ENCODE results near the gene EIF4G1.

The EIF4G1 gene

DNA sequence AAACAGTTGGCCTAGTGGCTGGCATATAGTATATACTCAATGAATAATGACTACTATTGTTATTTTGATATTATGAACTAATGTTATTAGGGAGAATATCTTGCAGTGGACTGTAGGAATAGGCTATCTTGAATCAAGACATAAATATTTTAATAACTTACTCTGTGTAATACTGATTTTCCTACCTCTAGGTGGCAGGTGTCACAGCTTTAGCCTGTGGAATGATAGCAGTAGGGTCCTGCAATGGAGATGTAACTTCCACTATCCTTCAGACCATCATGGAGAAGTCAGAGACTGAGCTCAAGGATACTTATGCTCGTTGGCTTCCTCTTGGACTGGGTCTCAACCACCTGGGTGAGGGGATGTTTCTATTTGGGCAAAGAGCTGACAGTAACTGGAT, 8.8 kb upstream of the EIF4G1 start:
- DNase-seq (ENCODE audit: low spot score): peak; percentile 57

DNA sequence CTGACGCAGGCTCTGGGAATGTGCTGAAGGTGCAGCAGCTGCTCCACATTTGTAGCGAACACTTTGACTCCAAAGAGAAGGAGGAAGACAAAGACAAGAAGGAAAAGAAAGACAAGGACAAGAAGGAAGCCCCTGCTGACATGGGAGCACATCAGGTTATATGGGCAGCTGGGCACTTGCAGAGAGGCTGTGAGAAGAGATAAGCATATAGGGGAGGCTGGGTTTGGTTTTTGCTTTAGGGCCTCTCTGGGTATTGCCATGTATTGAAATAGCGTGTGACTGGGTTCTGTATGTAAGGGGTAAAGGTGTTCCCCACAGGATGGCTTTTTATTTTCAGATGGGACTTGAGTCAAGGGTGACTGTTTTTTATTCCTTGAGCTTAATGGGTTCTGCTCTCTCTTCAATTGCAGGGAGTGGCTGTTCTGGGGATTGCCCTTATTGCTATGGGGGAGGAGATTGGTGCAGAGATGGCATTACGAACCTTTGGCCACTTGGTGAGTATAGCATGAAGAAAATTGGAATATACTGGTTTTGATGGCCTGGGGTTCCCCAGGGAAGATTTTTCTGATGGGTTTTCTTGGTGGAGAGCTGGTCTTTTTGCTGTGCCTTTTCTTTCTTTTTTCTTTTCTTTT, 7.9 kb upstream of the EIF4G1 start:
- DNase-seq (ENCODE audit: low spot score): no peak

DNA sequence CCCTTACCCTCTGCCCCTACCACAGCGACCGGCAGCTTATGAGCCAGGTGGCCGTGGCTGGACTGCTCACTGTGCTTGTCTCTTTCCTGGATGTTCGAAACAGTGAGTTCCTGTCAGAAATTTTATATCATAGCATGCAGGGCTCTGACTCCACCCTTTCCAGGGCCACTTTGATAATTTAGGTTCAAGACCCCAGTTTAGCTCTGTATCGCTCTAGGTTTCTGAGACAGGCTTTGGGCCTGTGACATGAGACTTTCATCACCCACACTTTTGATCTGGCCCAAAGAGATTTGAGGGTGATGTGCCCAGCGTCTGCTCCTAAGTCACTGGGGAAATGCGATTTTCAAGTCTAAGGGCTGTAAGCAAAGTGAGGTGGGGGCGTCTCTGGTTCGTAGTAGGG, 6.5 kb upstream of the EIF4G1 start:
- no peak for DNase-seq (ENCODE audit: low spot score)

DNA sequence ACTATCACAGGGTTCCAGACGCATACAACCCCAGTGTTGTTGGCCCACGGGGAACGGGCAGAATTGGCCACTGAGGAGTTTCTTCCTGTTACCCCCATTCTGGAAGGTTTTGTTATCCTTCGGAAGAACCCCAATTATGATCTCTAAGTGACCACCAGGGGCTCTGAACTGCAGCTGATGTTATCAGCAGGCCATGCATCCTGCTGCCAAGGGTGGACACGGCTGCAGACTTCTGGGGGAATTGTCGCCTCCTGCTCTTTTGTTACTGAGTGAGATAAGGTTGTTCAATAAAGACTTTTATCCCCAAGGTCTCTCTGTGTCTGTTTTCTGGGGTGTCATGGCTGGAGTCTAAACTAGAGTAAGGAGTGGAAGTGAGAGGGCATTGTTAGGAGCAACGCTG, 5.7 kb upstream of the EIF4G1 start:
- DNase-seq (ENCODE audit: low spot score): no peak

DNA sequence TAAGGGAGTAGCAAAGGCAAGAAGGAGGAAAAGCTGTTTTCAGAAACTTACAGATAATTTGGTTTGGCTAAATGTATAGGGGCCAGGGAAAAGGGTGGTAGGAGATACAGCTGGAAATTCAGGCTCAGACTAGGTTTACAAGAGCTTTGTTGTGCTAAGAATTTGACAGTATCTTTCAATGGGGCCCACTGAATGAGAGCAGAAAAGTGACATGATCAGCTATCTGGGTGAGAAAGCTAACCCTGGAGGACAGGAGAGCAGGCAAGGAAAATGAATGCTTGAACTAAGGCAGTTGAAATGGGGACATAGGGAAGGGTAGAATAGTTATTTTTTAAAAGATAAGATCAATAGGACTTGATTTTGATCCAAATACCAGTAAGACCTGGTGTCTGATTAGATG, 2.8 kb upstream of the EIF4G1 start:
- DNase-seq (ENCODE audit: low spot score): no peak

DNA sequence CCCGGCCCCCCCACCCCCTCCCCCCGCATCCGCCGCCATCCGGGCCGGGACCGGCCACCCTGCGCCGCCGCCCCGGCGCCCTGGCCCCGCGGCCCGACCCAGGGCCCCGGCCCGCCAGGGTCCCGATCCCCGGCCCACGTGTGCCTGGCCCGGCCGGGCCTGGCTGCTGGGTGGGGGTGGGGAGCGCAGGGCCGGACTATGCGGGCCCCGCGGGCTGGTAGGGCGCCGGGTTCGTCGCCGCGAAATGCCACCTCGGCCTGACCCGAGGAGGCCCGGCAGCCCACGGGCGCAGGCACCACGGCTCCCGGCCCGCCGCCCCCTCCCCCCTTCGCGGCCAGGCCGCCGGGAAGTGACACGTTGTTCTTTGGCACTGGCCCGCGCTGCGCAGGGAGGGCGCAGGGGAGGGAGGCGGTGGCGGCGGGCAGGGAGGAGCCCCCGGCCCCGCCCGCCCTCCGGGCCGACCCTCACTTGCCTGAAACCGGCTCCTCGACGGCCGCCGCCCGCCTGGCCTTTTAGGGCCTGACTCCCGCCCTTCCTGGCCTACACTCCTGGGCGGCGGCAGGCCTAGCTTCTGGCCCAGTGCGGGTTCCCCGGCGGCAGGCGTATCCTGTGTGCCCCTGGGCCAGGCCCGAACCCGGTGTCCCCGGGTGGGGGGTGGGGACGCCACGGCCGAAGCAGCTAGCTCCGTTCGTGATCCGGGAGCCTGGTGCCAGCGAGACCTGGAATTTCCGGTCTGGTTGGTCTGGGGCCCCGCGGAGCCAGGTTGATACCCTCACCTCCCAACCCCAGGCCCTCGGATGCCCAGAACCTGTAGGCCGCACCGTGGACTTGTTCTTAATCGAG, 515 bp downstream of the EIF4G1 start:
- peak; percentile 57 for DNase-seq (ENCODE audit: low spot score)

DNA sequence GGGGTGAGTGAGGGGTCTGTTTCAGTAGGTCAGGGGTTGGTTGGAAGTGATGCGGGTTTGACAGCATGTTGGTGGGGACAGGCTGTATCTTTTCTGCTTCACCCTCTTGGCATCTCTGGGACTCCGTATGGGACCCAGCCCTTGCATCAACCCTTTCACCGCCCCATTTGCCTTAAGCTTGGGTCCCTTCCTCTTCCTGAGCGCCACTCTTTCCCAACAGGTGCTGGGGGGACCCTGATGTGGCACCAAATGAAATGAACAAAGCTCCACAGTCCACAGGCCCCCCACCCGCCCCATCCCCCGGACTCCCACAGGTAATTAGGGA, 1.1 kb downstream of the EIF4G1 start:
- DNase-seq (ENCODE audit: low spot score): peak; percentile 36

DNA sequence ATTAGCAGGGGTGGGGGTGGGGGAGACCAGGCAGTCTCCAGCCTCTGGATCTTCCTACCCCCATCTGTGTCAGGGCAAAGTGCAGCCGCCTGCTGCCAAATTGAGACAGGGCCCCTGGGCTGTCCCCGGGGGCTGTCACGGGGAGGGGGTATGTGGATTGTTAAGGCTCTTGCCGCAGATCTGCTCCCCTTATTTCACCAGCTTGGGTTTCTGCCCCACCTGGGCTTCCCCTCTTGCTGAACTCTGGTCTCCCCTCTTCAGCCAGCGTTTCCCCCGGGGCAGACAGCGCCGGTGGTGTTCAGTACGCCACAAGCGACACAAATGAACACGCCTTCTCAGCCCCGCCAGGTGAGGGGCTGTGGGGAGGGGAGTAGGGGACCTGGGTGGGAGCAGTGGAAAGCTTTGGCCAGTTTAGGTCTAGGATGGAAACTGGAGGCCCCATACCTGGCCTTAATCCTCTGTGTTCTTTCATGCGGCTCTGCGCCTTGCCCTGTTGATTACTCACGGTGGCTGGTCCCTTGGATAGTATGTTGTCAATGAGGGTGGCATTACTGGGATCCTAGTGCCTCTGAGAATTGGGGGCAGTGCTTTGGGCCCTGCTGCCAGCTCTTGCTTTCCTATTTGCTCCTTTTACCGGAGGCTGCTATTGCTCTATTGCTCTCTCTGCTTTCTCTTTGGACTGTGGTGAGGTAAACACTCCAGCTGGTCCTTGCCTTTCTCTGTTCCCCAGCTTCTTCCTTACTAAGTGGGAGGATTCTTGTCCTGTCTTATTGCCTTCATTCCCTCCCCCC, 1.7 kb downstream of the EIF4G1 start:
- no peak for DNase-seq (ENCODE audit: low spot score)

DNA sequence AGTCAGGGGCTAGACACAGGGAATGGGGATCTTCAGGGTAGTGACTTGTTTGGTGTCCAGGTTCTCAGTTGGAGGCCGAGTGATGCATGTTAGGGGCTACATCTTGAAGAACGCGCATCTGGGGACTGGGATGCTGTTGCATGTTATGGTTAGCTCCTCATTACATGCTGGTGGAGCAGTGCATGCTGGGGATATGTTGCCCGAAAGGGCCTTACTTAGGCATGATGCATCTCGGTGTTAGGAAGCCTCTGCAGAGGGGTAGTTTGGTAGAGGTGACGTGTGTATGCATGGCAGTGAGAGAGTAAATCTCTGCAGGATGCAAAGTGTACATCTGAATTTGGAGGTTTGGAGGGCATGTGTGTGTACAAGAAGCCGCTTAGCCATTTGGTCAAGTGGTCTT, 2.4 kb downstream of the EIF4G1 start:
- DNase-seq (ENCODE audit: low spot score): no peak

DNA sequence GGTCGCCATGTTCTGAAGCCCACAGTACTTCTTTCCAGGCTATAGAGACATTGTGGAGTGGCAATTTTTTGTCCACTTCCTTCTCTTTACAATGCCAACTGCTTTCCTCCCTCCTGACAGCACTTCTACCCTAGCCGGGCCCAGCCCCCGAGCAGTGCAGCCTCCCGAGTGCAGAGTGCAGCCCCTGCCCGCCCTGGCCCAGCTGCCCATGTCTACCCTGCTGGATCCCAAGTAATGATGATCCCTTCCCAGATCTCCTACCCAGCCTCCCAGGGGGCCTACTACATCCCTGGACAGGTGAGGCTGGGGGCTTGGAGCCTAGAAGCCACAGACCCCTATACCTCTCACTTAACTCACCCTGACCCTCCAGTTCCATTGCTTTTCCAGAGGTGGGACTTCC, 2.8 kb downstream of the EIF4G1 start:
- DNase-seq (ENCODE audit: low spot score): no peak

DNA sequence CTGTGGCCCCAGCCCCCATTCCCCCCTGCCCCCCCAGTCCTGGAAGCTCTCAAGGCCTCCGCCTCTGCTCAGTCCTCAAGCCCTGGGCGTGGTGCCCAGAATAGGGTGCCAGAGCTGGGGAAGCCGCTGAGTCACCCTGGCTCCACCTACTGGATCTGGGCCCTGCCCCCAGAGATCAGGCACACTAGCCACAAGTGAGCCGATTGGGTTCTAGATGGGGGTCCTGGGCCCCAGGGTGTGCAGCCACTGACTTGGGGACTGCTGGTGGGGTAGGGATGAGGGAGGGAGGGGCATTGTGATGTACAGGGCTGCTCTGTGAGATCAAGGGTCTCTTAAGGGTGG, 5.7 kb downstream of the EIF4G1 start:
- DNase-seq (ENCODE audit: low spot score): no peak

DNA sequence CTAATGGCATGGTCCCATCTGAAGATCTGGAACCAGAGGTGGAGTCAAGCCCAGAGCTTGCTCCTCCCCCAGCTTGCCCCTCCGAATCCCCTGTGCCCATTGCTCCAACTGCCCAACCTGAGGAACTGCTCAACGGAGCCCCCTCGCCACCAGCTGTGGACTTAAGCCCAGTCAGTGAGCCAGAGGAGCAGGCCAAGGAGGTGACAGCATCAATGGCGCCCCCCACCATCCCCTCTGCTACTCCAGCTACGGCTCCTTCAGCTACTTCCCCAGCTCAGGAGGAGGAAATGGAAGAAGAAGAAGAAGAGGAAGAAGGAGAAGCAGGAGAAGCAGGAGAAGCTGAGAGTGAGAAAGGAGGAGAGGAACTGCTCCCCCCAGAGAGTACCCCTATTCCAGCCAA, 7.3 kb downstream of the EIF4G1 start:
- DNase-seq (ENCODE audit: low spot score): no peak

DNA sequence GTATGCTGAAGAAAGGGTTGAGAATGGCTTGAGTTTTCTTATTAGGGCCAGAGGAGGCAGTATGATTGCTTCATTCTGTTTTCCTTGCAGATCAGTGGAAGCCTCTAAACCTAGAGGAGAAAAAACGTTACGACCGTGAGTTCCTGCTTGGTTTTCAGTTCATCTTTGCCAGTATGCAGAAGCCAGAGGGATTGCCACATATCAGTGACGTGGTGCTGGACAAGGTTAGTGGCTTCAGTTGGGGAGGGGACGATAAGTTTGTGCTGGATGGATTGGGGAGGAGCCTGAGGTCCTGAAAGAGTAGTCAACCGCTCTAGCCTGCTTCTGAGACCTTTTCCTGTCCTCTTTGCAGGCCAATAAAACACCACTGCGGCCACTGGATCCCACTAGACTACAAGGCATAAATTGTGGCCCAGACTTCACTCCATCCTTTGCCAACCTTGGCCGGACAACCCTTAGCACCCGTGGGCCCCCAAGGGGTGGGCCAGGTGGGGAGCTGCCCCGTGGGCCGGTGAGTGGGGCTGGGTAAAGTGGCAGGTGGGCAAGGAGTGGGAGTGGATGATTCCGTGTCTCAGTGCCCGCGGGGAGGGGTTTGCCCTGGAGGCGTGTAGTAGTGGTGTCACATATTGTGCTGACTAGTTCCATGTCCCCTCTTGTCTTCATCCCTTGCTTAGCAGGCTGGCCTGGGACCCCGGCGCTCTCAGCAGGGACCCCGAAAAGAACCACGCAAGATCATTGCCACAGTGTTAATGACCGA, 8.5 kb downstream of the EIF4G1 start:
- DNase-seq (ENCODE audit: low spot score): no peak

DNA sequence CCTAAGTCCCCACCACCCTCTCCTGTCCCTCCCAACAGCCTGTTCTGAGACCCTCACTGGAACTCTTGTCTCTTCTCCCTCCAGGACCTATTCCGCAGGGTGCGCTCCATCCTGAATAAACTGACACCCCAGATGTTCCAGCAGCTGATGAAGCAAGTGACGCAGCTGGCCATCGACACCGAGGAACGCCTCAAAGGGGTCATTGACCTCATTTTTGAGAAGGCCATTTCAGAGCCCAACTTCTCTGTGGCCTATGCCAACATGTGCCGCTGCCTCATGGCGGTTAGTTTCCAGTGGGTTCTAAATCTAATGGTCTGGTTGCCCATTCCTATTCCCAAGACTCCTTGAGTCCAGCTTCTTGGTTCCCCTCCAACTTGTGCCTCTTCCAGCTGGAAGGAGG, 9.3 kb downstream of the EIF4G1 start:
- DNase-seq (ENCODE audit: low spot score): no peak

DNA sequence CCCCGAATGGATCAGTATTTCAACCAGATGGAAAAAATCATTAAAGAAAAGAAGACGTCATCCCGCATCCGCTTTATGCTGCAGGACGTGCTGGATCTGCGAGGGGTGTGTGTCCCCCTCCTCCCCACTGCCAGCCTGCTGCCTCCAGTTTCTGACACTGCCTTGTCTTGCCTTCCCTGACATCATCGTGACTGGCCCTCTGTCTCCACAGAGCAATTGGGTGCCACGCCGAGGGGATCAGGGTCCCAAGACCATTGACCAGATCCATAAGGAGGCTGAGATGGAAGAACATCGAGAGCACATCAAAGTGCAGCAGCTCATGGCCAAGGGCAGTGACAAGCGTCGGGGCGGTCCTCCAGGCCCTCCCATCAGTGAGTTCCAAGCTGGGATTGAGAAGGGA, 10.9 kb downstream of the EIF4G1 start:
- no peak for DNase-seq (ENCODE audit: low spot score)

DNA sequence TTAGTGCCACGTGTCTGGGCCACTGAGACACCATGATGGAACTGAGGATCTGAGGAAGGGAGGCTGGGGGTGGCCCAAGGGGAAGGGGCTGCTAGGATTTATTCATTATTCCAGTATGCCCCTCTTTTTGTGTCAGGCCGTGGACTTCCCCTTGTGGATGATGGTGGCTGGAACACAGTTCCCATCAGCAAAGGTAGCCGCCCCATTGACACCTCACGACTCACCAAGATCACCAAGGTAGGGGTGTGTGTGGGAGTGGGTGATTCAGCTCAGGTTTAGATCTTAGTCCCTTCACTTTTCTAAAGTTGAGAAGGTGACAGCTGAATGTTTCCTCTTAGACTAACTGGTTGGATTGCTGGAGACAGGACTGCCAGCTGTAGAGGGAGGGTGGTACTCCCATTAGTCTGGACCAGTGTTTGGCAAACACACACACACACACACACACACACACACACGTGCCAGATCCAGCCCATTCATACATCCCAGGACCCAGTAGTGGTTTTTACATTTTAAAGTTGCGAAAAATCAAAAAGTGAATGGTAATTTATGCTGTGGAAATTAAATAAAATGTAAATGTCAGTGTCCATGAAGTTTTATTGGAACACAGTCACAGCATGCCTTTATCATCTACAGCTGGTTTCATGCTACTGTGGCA, 11.4 kb downstream of the EIF4G1 start:
- no peak for DNase-seq (ENCODE audit: low spot score)

DNA sequence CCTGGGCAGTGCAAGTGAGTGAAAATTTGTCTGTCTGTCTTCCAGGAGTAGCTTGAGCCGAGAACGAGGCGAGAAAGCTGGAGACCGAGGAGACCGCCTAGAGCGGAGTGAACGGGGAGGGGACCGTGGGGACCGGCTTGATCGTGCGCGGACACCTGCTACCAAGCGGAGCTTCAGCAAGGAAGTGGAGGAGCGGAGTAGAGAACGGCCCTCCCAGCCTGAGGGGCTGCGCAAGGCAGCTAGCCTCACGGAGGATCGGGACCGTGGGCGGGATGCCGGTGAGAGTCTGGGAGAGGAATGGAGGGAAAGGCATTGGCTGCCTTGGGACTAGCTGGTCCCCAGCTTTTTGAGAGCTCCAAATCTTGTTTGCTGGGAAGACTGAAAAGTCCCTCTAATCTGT, 12.8 kb downstream of the EIF4G1 start:
- no peak for DNase-seq (ENCODE audit: low spot score)

DNA sequence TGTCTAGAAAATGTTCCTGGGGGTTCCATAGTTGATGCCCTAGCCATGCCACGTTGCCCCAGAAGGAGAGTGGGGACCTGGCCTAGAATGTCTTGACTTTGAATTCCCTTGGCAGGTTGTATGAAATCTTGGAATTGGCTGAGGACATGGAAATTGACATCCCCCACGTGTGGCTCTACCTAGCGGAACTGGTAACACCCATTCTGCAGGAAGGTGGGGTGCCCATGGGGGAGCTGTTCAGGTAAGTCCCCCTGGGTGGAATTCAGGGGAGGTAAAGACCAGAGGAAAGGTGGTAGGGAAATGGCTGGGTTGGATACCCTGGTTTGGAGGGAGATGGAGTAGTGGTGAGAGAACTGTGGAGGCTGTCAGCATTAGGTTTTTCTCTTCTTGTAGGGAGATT, 14.1 kb downstream of the EIF4G1 start:
- no peak for DNase-seq (ENCODE audit: low spot score)

DNA sequence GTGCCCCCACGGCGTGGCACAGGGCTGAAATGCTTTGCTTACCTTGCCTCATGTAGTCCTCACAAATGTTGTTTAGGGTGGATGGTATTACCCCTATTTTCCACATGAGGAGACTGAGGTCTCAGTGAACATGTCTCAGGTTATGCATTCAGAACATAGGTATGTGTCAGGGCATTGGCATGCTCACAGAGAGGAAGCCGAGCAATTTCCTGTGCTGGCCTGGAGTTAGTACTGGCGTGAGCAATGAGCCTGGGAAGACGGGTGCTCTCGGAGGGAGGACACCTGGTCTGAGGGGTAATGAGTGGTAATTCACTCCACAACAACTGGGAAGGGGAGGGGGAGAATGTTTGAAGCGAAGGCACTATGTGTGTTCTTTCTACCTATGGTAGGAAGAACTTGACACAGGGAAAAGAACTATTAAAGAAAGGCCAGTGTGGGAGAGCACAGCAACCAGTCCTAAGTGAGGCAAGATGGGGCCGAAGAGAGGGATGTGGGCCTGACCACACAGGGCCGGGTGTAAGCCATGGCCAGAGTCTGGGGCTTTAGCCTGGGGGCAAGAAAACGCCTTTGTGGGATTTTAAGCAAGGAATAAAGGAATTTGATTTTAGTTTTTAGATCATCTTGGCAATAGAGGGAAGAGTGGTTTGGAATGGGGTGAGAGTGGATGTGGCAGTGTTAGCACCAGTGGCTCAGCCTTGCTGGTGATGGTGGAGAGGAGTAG, 18.1 kb downstream of the EIF4G1 start:
- no peak for DNase-seq (ENCODE audit: low spot score)

DNA sequence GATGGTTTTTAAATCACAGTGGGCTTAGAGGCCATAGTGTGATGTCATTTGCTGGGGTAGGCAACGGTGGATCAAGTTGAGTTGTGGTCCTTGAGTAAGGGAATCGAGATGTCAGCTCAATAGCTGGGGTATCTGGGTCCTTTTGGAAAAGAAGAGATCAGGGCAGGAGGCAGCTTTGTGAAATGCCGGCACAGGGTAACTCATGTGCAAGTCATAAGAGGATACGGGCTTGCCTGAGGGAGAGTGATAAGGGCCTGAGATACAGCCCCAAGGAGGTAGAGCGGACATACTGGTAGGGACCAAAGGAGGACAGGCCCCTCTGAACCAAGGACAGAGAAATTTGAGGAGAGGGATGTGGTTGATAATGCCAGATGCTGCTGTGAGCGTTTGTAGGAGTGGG, 18.8 kb downstream of the EIF4G1 start:
- no peak for DNase-seq (ENCODE audit: low spot score)

DNA sequence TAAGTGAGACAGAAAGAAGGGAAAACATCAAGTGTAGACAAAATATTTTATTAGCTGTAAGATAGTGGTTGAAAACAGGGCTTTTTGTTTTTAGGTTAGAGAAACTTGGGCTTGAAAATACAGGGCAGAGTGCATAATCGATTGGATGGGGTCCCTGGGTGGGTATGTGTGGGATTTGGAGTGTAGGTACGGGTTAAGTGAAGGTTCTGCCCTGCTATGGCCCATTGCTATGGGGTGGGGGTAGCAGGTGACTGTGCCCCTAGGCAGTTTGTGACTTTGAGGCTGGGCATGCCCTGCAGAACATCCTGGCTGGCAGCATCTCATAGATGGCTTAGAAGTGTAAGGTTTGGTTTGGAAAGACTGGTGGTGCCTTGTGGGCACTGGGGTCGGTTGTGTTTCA, 19.3 kb downstream of the EIF4G1 start:
- no peak for DNase-seq (ENCODE audit: low spot score)
